Activated CD4-positive, alpha-beta memory T cell treated with anti-CD3 and anti-CD28 coated beads, Interleukin-2, amount 10 ng/mL, durations not matched to agents 7 days and 5 days (primary cell): ENCODE measurements around the gene DNAJC18. TPM values are rescaled to one million over a fixed set of nuclear protein-coding genes. Genes with fewer than 3 reads are reported as not detected.
"Not testable (repeated sequence)": the region's sequence is repeated elsewhere in the genome, so short reads cannot be mapped to it uniquely, and the experiment has no call there.

ENCODE experiments used
- CTCF ChIA-PET: fragments of 350-600 bp; sonication (Branson Sonifier 250); formaldehyde crosslinking; loops from one replicate; lab custom pipeline; 2021; ENCODE audit warnings: antibody characterized with exemption, inconsistent platforms; lab: Charles Lee
- POLR2A ChIA-PET: fragments of 350-600 bp; sonication (Branson Sonifier 250); formaldehyde crosslinking; loops from one replicate; lab custom pipeline; 2021; ENCODE audit warnings: antibody characterized with exemption; lab: Charles Lee
- DNase-seq: peaks from one replicate; pipeline ENCODE4 v3.0.0-alpha.2; 2020
- H3K27ac Mint-ChIP-seq: one replicate; pipeline ENCODE4 v1.8.0; 2021; ENCODE audit warnings: mild to moderate bottlenecking, mixed read lengths
- H3K27me3 Mint-ChIP-seq: one replicate; pipeline ENCODE4 v1.8.0; 2021; ENCODE audit warnings: mixed read lengths
- H3K36me3 Mint-ChIP-seq: one replicate; pipeline ENCODE4 v1.8.0; 2021; ENCODE audit warnings: low read depth, mixed read lengths
- H3K4me1 Mint-ChIP-seq: one replicate; pipeline ENCODE4 v1.8.0; 2021; ENCODE audit warnings: mixed read lengths
- H3K4me3 Mint-ChIP-seq: one replicate; pipeline ENCODE4 v1.8.0; 2021; ENCODE audit warnings: mild to moderate bottlenecking, mixed read lengths
- H3K9me3 Mint-ChIP-seq: one replicate; pipeline ENCODE4 v1.8.0; 2021; ENCODE audit warnings: mixed read lengths
- total RNA-seq, 2 experiments: library from RNA; stranded (reverse); gene quantifications; one replicate each; pipeline ENCODE4 v1.2.3, GENCODE V29; 2021

The DNAJC18 gene
- total RNA-seq, 2 experiments from 2014 or later, result 16.1 to 17.0 TPM

GRCh38 chr5:139391570-139392323, 47.6 kb downstream of the DNAJC18 start:
- Mint-ChIP-seq H3K27me3 (no peaks in the 10 kb centered on the region), H3K36me3 (peaks cover 22% of the 10 kb centered on the region), H3K9me3 (no peaks in the 10 kb centered on the region), H3K4me1 (peaks cover 63% of the 10 kb centered on the region), H3K27ac (peak overlapping the region; percentile 99), H3K4me3 (peak overlapping the region; percentile 99)
- CTCF ChIA-PET, result interaction anchor here (0.6 to 5.2 kb wide), 12 partner anchors 9 to 170 kb away, joined by 3 to 26 read pairs (median 5); partner anchors contain the start of genes PAIP2, SPATA24 and STING1
- POLR2A ChIA-PET, result interaction anchor here (0.7 to 10.9 kb wide), 27 partner anchors 10 to 849 kb away, joined by 3 to 122 read pairs (median 5); partner anchors contain the start of genes DNAJC18, ETF1, HSPA9 and MATR3
- peak; percentile 58 for DNase-seq

GRCh38 chr5:139390639-139391569, 48.4 kb downstream of the DNAJC18 start:
- ChIA-PET CTCF (interaction anchor here (0.6 to 5.2 kb wide), 10 partner anchors 9 to 139 kb away, joined by 3 to 26 read pairs (median 6); partner anchors contain the start of genes PAIP2 and SPATA24), POLR2A (interaction anchor here (0.9 to 10.9 kb wide), 29 partner anchors 9 to 848 kb away, joined by 3 to 122 read pairs (median 5); partner anchors contain the start of genes ETF1, HSPA9, MATR3 and PAIP2)
- Mint-ChIP-seq H3K27me3 (no peaks in the 10 kb centered on the region), H3K9me3 (no peaks in the 10 kb centered on the region), H3K4me3 (peak overlapping the region; percentile 99), H3K4me1 (peaks cover 64% of the 10 kb centered on the region), H3K27ac (peak overlapping the region; percentile 99), H3K36me3 (peaks cover 14% of the 10 kb centered on the region)
- no peak for DNase-seq

DNA sequence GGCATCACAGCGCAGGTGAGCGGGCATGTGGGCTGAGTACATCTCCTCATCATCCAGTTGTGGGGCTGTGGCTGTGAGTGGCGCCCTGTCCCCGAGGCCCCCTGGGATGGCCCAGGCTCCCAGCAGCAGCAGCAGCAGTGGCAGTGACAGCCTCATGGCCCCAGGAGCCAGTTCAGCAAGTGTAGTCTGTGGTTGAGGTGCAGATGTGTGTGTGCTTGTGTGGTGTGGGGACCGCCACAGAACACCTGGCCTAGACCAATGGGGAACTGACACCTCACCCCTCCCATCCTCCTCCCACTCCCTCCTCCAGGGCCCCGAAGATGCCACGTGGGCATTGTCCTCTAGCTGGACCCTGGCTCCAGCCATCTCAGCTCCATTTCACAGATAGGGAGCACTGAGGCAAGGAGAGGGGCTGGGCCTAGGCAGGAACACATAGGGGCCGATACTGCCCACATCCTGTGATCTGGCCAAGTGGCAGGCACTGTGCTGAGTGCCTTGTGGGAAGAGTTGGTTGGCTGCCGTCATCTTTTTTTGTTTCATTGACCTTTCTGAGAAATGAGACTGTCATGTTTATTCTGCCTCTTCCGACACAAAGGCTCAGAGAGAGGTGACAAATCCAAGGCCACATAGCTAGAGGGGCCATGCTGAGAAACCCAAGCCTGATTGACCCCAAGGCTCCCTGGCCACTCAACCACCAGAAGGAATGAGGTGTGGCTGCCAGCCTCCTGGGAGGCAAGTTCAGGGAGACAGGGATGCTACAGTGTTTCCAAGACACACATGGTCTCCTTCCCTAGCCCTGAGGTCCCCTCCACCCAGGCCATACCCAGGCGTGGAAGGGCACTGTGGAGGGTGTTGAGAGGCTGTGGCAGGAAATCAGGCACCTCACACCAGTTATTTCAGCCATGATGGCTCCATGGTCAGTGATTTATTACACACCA, 49.4 kb downstream of the DNAJC18 start, which contains the start of gene MZB1:
Gene MZB1, minus strand, starts transcription at position 213 of the 938 bp plus-strand sequence. Its CDS starts 57 bp downstream, at position 156.
- POLR2A ChIA-PET, result interaction anchor here (0.6 to 10.9 kb wide), 25 partner anchors 9 to 815 kb away, joined by 3 to 122 read pairs (median 4); partner anchors contain the start of genes HSPA9, MATR3, PAIP2 and SPATA24
- H3K9me3 Mint-ChIP-seq, result no peaks in the 10 kb centered on the region
- H3K4me3 Mint-ChIP-seq, result peak within 1 kb of the TSS; percentile 99
- H3K4me1 Mint-ChIP-seq, result peaks cover 65% of the 10 kb centered on the region
- H3K27ac Mint-ChIP-seq, result peak within 1 kb of the TSS; percentile 99
- no peaks in the 10 kb centered on the region for H3K27me3 Mint-ChIP-seq
- CTCF ChIA-PET, result interaction anchor here (0.6 to 5.2 kb wide), 8 partner anchors 13 to 870 kb away, joined by 3 to 26 read pairs (median 6); partner anchors contain the start of genes MATR3, PAIP2 and SPATA24
- peaks cover 14% of the 10 kb centered on the region for H3K36me3 Mint-ChIP-seq
- peak; percentile 89 for DNase-seq

DNA sequence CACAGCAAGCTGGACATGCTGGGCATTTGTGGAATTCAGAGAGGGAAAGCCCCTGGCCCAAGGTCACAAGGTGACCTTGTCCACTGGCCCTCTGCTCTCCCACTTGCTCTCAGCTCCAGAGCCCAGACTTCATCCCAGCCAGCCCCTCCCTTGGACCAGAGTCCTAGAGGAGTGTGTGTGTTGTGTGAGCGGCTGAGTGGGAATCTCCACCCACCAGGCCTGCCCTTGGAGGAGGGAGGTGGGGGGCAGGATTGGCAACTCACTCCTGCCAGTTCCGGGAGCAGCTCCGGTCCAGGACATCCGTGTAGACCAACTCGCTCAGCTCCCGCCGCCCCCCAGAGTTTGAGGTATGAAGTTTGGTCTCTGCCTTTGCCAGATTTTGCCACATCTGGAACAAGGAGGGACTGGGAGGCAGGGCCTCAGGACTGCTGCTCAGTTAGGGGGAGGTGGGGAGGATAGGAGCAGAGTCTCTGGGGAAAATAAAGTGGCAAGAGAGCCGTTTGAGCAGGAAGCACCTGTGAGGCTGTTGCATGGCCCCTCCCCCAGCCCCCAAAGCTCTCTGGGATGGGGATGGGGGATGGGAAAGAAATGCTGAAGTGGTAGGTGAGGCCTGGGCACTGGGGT, 51.0 kb downstream of the DNAJC18 start:
- ChIA-PET CTCF (interaction anchor here (0.5 kb wide), 1 partner anchor 795 kb away, joined by 4 read pairs; no protein-coding TSS in a partner anchor), POLR2A (interaction anchor here (0.6 to 10.9 kb wide), 7 partner anchors 12 to 175 kb away, joined by 3 to 122 read pairs (median 5); partner anchors contain the start of genes MATR3, PAIP2, SPATA24 and UBE2D2)
- no peak for DNase-seq
- Mint-ChIP-seq H3K4me3 (peak overlapping the region; percentile 99), H3K27ac (peak overlapping the region; percentile 52), H3K4me1 (peaks cover 75% of the 10 kb centered on the region), H3K36me3 (peaks cover 14% of the 10 kb centered on the region), H3K27me3 (no peaks in the 10 kb centered on the region), H3K9me3 (no peaks in the 10 kb centered on the region)

DNA sequence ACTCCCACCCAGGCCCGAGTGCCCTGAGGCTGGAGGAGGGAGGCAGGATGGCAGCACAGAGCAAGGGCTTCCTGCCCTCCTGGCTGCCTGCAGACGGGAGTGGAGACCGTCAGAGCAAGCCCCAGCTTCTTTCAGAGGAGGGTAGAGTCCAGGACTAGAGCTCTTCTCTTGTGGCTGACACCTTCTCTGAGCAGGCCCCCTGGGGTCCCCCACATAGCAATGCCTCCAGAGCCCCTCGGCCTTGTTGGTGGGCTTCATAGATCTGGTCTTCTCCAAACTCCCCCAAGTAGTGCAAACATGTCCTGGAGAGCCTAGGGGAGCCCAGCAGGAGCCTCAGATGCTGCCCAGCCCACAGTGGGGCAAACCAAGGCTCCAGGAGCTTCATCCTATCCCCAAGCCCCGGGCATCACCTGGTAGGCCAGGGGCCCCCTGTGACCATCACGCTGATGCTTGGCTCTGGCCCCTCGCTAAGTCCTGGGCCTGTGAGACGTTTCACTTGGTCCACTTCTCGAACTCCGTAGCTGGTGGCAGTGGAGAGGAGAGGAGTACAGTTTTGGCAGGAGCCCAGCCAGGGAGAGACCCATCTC, 51.6 kb downstream of the DNAJC18 start:
- H3K36me3 Mint-ChIP-seq, result peaks cover 14% of the 10 kb centered on the region
- H3K4me3 Mint-ChIP-seq, result peak overlapping the region; percentile 99
- CTCF ChIA-PET, result interaction anchor here (0.5 to 1.3 kb wide), 2 partner anchors 46 to 795 kb away, joined by 4 read pairs; partner anchors contain the start of gene PAIP2

GRCh38 chr5:139386956-139387355, 52.4 kb downstream of the DNAJC18 start:
- H3K4me3 Mint-ChIP-seq, DNase-seq, H3K27me3 Mint-ChIP-seq, H3K9me3 Mint-ChIP-seq: not testable (repeated sequence)
- ChIA-PET CTCF (interaction anchor here (1.0 to 1.3 kb wide), 2 partner anchors 45 to 127 kb away, joined by 3 to 4 read pairs; partner anchors contain the start of gene PAIP2), POLR2A (interaction anchor here (0.9 to 10.9 kb wide), 6 partner anchors 16 to 175 kb away, joined by 3 to 122 read pairs (median 6); partner anchors contain the start of genes MATR3, PAIP2, SPATA24 and UBE2D2)
- peak overlapping the region; percentile 49 for H3K27ac Mint-ChIP-seq
- H3K4me1 Mint-ChIP-seq, result peaks cover 75% of the 10 kb centered on the region
- H3K36me3 Mint-ChIP-seq, result peaks cover 14% of the 10 kb centered on the region

More for the DNA sequence above, 51.6 kb downstream of the DNAJC18 start:
- H3K27ac Mint-ChIP-seq, result peak overlapping the region; percentile 49
- POLR2A ChIA-PET, result interaction anchor here (0.7 to 10.9 kb wide), 7 partner anchors 11 to 174 kb away, joined by 3 to 122 read pairs (median 5); partner anchors contain the start of genes MATR3, PAIP2, SPATA24 and UBE2D2
- no peaks in the 10 kb centered on the region for H3K9me3 Mint-ChIP-seq
- no peaks in the 10 kb centered on the region for H3K27me3 Mint-ChIP-seq
- DNase-seq, result no peak
- peaks cover 75% of the 10 kb centered on the region for H3K4me1 Mint-ChIP-seq

DNA sequence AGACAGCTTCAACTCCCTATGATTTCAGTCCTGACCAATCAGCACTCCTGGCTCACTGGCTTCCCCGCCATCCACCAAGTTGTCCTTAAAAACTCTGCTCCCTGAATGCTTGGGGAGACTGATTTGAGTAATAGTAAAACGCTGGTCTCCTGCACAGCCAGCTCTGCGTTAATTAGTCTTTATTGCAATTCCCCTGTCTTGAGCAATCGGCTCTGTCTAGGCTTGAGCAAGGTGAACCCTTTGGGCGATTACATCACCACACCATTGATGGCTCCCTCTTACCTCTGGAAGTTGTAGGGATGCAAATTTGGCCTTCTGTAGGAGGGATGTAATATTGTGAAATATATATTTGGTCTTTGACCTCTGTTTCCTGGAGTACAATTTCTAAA, 53.3 kb downstream of the DNAJC18 start:
- peaks cover 9% of the 10 kb centered on the region for H3K36me3 Mint-ChIP-seq
- DNase-seq, result no peak
- H3K27ac Mint-ChIP-seq, result peak overlapping the region; percentile 88
- no peaks in the 10 kb centered on the region for H3K27me3 Mint-ChIP-seq
- ChIA-PET CTCF (interaction anchor here (1.0 kb wide), 1 partner anchor 128 kb away, joined by 3 read pairs; no protein-coding TSS in a partner anchor), POLR2A (interaction anchor here (0.9 to 10.9 kb wide), 6 partner anchors 9 to 176 kb away, joined by 3 to 122 read pairs (median 6); partner anchors contain the start of genes MATR3, PAIP2 and SPATA24)
- H3K4me3 Mint-ChIP-seq, result peak overlapping the region; percentile 70
- H3K9me3 Mint-ChIP-seq, result no peaks in the 10 kb centered on the region
- peaks cover 66% of the 10 kb centered on the region for H3K4me1 Mint-ChIP-seq

GRCh38 chr5:139385061-139386049, 54.0 kb downstream of the DNAJC18 start:
- ChIA-PET POLR2A (interaction anchor here (0.9 to 10.9 kb wide), 7 partner anchors 8 to 177 kb away, joined by 3 to 122 read pairs (median 5); partner anchors contain the start of genes MATR3, PAIP2 and SPATA24), CTCF (interaction anchor here (1.0 kb wide), 1 partner anchor 129 kb away, joined by 3 read pairs; no protein-coding TSS in a partner anchor)
- Mint-ChIP-seq H3K36me3 (peaks cover 9% of the 10 kb centered on the region), H3K27ac (peak overlapping the region; percentile 88), H3K4me1 (peaks cover 59% of the 10 kb centered on the region), H3K9me3 (no peaks in the 10 kb centered on the region), H3K27me3 (no peaks in the 10 kb centered on the region), H3K4me3 (peak overlapping the region; percentile 70)
- peak; percentile 54 for DNase-seq

DNA sequence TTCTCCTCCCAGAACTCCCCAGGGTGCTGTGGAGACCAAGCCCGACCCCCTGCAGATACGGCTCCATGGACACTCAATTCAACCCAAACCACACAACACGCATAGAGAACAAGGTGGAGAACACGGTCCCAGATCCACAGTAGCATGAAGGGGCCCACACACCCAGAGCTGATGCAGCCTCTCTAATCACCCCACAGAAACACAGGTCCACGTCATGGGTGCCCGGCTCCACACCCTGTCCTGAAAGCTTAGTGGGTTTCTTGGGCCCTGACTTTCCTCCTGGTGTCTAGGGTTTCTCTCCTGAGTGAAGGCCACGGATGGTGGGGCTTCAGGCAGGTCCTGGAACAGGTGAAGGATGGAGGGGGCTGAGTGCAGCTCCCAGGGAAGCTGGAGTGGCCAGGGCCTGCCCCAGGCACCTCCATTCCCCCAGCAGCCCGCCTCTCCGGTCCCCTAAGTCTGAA, 54.7 kb downstream of the DNAJC18 start:
- H3K36me3 Mint-ChIP-seq, result peaks cover 8% of the 10 kb centered on the region
- peak overlapping the region; percentile 88 for H3K27ac Mint-ChIP-seq
- H3K4me3 Mint-ChIP-seq, result peak overlapping the region; percentile 70
- CTCF ChIA-PET, result interaction anchor here (1.1 kb wide), 1 partner anchor 42 kb away, joined by 4 read pairs; no protein-coding TSS in a partner anchor
- no peak for DNase-seq
- no peaks in the 10 kb centered on the region for H3K9me3 Mint-ChIP-seq
- POLR2A ChIA-PET, result interaction anchor here (1.2 to 3.7 kb wide), 3 partner anchors 19 to 91 kb away, joined by 4 to 12 read pairs (median 5); partner anchors contain the start of genes MATR3, PAIP2 and SPATA24
- peaks cover 52% of the 10 kb centered on the region for H3K4me1 Mint-ChIP-seq
- no peaks in the 10 kb centered on the region for H3K27me3 Mint-ChIP-seq
